Upper lobe of left lung (tissue), 6 donors: ENCODE measurements around the gene MS4A6E. TPM values are rescaled to one million over a fixed set of nuclear protein-coding genes. Genes with fewer than 3 reads are reported as not detected.

Experiments used
- ATAC-seq, 2 donors: fragments of 200-7000 bp; cut with Tn5 transposase; one replicate each; pipeline ENCODE4 v1.9.1; 2022; ENCODE audit warnings: mild to moderate bottlenecking in 2 of 2, moderate library complexity in 2 of 2; ENCODE audit not compliant: low FRiP score in 2 of 2
- DNase-seq, 2 donors: peaks; one replicate each; pipeline ENCODE4 v3.0.0-alpha.2; 2019 to 2020
- H3K27ac ChIP-seq, 4 donors: fragments of 200-600 bp; sonication (generic); one replicate each; pipeline ENCODE4 v1.5.1; 2016 to 2019
- H3K27me3 ChIP-seq, 4 donors: fragments of 200-600 bp; sonication (generic); one replicate each; pipeline ENCODE4 v1.5.1; 2017 to 2019
- H3K36me3 ChIP-seq, 4 donors: fragments of 200-600 bp; sonication (generic); one replicate each; pipeline ENCODE4 v1.5.1; 2016 to 2019
- H3K4me1 ChIP-seq, 4 donors: fragments of 200-600 bp; sonication (generic); one replicate each; pipeline ENCODE4 v1.5.1; 2018 to 2019
- H3K4me3 ChIP-seq, 4 donors: fragments of 200-600 bp; sonication (generic); one replicate each; pipeline ENCODE4 v1.5.1; 2017 to 2019; ENCODE audit warnings: mild to moderate bottlenecking in 2 of 4, moderate library complexity in 1 of 4
- H3K9me3 ChIP-seq, 4 donors: fragments of 200-600 bp; sonication (generic); one replicate each; pipeline ENCODE4 v1.5.1; 2018 to 2019
- EP300 ChIP-seq, 4 donors: sonication (generic); formaldehyde crosslinking; IDR thresholded peaks; one replicate each; pipeline ENCODE4 v1.5.1; 2017; ENCODE audit warnings: antibody characterized with exemption in 4 of 4, control low read depth in 2 of 4
- POLR2A ChIP-seq, 4 donors: fragments of 450-650 bp; IDR thresholded peaks; one replicate each; pipeline ENCODE4 v1.5.1; 2016 to 2017; ENCODE audit warnings: antibody characterized with exemption in 4 of 4, mild to moderate bottlenecking in 2 of 4
- POLR2AphosphoS5 ChIP-seq, 2 donors: sonication (generic); formaldehyde crosslinking; IDR thresholded peaks; one replicate each; pipeline ENCODE4 v1.5.1; 2017; ENCODE audit warnings: antibody characterized with exemption in 2 of 2
- WGBS, 2 donors: methylation state at CpG; one replicate each; pipeline ENCODE4 v1.1.5; 2017 to 2018; 5-methylcytosine and 5-hydroxymethylcytosine counted together
- total RNA-seq, 6 donors: library from RNA; depleted of rRNA in 4 of 6; stranded (reverse); fragments of >200 nt in 4 of 6; gene quantifications; one replicate each; pipeline versions ENCODE4 v1.1.0 to v1.2.1, GENCODE V29; 2016 to 2021
- TF ChIP-seq, protein P1 (sequence below), 6 experiments: fragments of 450-650 bp in 4 of 6; fragments of 200-600 bp in 2 of 6; sonication (generic) in 2 of 6; IDR thresholded peaks; one replicate each; pipeline ENCODE4 v1.5.1; 2016 to 2019; ENCODE audit warnings: antibody characterized with exemption in 6 of 6
- donor health status: DM: no; HTN: no; CAD: no; lungs with moderate emphysema.
- donor health status: DM: no; HTN: yes; CAD: no; lungs with severe emphysema.

The MS4A6E gene
- total RNA-seq, 6 donors from 2014 or later: 9.4 TPM; not detected in 5

DNA sequence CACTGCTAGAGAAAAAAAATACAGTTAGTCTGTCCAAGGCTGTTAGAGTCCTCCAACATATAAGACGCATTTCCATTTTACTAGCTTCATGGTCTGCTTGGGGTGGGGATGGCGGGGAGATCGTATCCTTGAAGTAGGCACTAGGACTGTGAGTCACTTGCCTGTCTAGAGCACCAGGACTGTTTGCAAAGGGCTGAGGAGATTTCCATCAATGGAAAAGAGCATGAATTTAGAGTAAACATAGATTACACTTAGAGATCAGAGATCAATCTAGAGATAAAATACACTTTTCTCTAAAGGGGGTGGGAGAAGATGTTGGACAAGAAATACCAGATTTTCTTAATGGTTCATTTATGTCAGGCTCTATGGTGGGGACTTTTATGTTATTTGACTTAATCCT, 49.5 kb downstream of the MS4A6E start:
- ATAC-seq (no peak), DNase-seq (no peak)
- Histone ChIP-seq H3K4me1 (peaks cover 0 to 8% (median 0%) of the 10 kb centered on the region in 4 donors), H3K36me3 (no peaks in the 10 kb centered on the region), H3K4me3 (no peak overlapping the region), H3K27me3 (no peaks in the 10 kb centered on the region), H3K27ac (peak overlapping the region in 2 of 4 donors; percentile 74 to 75), H3K9me3 (no peaks in the 10 kb centered on the region)
- TF ChIP-seq, protein P1, sequence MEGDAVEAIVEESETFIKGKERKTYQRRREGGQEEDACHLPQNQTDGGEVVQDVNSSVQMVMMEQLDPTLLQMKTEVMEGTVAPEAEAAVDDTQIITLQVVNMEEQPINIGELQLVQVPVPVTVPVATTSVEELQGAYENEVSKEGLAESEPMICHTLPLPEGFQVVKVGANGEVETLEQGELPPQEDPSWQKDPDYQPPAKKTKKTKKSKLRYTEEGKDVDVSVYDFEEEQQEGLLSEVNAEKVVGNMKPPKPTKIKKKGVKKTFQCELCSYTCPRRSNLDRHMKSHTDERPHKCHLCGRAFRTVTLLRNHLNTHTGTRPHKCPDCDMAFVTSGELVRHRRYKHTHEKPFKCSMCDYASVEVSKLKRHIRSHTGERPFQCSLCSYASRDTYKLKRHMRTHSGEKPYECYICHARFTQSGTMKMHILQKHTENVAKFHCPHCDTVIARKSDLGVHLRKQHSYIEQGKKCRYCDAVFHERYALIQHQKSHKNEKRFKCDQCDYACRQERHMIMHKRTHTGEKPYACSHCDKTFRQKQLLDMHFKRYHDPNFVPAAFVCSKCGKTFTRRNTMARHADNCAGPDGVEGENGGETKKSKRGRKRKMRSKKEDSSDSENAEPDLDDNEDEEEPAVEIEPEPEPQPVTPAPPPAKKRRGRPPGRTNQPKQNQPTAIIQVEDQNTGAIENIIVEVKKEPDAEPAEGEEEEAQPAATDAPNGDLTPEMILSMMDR (IDR thresholded peaks at IDR 0.05): no peak
- TF ChIP-seq EP300 (IDR thresholded peaks at IDR 0.05): no peak
- TF ChIP-seq POLR2A (IDR thresholded peaks at IDR 0.05): no peak
- no peak for TF ChIP-seq POLR2AphosphoS5 (IDR thresholded peaks at IDR 0.05)
- WGBS, 2 donors: 58 to 74% methylated on average over 3 of the region's 3 CpGs

DNA sequence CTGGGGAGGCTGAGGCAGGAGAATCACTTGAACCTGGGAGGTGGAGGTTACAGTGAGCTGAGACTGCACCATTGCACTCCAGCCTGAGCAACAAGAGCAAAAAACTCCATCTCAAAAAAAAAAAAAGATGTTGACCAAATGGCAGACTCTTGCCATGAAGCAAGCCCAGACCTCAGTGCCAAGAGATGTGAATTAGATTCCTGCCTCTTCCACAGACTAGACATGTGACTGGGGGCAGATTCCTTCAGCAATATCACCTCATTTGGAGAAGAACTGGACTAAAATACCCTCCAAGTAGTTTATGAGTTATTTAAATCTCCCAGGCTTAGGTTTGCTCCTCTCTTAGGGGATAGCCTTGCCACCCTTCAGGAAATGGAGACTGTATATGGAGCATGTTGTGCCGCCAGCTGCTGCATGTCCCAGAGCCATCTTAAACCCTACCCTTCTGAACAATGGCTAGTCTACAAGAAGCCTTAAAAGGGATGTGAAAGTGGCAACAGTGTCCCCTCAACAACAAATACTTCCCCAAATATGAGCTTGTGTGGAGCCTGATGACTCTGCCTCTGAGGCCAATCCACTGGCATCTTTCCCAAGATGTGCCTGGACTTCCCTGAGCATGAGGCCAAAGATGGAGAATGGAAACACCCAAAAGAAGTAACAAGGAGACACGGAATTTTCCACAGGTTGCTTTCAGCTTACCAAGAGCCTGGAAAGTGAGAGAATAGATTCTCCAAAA, 50.5 kb downstream of the MS4A6E start:
- no peaks in the 10 kb centered on the region for H3K36me3 ChIP-seq
- ATAC-seq: peak; percentile 60 to 78
- no peaks in the 10 kb centered on the region for H3K9me3 ChIP-seq
- WGBS, 2 donors: 62 to 78% methylated on average over 2 of the region's 2 CpGs
- DNase-seq: peak in 1 of 2 donors; percentile 79
- H3K4me1 ChIP-seq: peaks cover 0 to 7% (median 0%) of the 10 kb centered on the region in 4 donors
- H3K4me3 ChIP-seq: no peak overlapping the region
- peak overlapping the region; percentile 71 to 75 (median 73) for H3K27ac ChIP-seq
- H3K27me3 ChIP-seq: no peaks in the 10 kb centered on the region
- peak in 1 of 4 donors; percentile 67 for TF ChIP-seq POLR2A (IDR thresholded peaks at IDR 0.05)
- TF ChIP-seq POLR2AphosphoS5 (IDR thresholded peaks at IDR 0.05): peak; percentile 57 to 59
- TF ChIP-seq, protein P1 (IDR thresholded peaks at IDR 0.05): no peak
- peak in 3 of 4 donors; percentile 12 to 87 (median 31) for TF ChIP-seq EP300 (IDR thresholded peaks at IDR 0.05)

DNA sequence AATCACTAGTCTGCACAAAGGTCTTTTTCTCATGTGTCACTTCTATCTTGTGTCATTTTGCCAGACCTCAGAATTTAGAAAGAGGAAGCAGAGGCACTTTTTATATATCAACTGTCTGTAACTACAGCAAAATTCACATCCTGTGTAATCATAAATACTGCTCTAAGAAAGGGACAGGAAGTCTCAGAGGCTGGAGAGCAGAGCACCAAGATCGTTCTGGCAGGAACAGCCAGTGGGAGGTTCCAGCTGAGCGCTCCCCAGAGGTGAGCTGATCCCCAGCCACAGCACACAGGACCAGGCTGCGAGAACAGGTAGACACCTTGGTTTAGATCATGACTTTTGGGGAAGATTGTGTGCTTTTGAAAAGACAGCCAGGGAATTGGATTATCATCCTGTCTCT, 51.3 kb downstream of the MS4A6E start, which contains the start of gene MS4A7:
TSS of gene MS4A7 (plus strand) at position 179 of the 400 bp plus-strand sequence. CDS start 4,610 bp downstream, outside the sequence.
- Histone ChIP-seq H3K27me3 (no peaks in the 10 kb centered on the region), H3K4me3 (peak within 1 kb of the TSS in 3 of 4 donors; percentile 21 to 34 (median 25)), H3K36me3 (no peaks in the 10 kb centered on the region), H3K27ac (peak within 1 kb of the TSS; percentile 71 to 75 (median 73)), H3K9me3 (no peaks in the 10 kb centered on the region), H3K4me1 (peaks cover 0 to 7% (median 0%) of the 10 kb centered on the region in 4 donors)
- ATAC-seq: peak; percentile 67 to 86
- peak; percentile 73 to 76 for TF ChIP-seq POLR2AphosphoS5 (IDR thresholded peaks at IDR 0.05)
- peak in 1 of 4 donors; percentile 41 for TF ChIP-seq EP300 (IDR thresholded peaks at IDR 0.05)
- TF ChIP-seq, protein P1 (IDR thresholded peaks at IDR 0.05): no peak
- TF ChIP-seq POLR2A (IDR thresholded peaks at IDR 0.05): peak in 3 of 4 donors; percentile 37 to 92 (median 43)
- peak in 1 of 2 donors; percentile 49 for DNase-seq
- 33% methylated on average over 3 of the region's 3 CpGs for WGBS, 2 donors

DNA sequence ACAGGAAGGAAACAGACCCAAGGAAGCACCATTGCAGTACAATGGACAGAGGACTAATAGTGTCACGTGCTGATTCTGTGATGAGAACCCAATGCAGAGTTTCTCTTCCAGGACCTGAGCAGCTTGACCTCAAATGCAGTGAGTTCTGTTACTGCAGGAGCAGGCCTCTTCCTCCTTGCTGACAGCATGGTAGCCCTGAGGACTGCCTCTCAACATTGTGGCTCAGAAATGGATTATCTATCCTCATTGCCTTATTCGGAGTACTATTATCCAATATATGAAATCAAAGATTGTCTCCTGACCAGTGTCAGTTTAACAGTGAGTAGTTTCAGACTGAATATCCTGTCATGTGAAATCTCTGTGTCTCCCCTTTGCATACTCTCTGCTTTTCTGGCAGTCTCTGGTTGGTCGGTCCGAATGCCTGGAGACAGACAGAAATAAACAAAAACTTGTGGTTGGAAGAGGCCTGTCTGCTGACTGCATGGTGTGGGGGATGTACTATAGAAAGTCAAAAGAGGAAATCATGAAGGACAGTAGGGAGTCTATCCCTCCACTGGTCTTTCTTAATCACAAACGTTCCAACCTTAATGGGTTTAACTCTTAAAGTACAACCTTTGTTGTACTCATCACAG, 62.3 kb downstream of the MS4A6E start:
- DNase-seq: peak in 1 of 2 donors; percentile 40
- 38 to 49% methylated on average over 5 of the region's 5 CpGs for WGBS, 2 donors
- H3K4me3 ChIP-seq: no peak overlapping the region
- no peaks in the 10 kb centered on the region for H3K27me3 ChIP-seq
- peak; percentile 74 to 84 for ATAC-seq
- no peaks in the 10 kb centered on the region for H3K4me1 ChIP-seq
- H3K27ac ChIP-seq: peak overlapping the region in 1 of 4 donors; percentile 52
- H3K9me3 ChIP-seq: no peaks in the 10 kb centered on the region
- TF ChIP-seq EP300 (IDR thresholded peaks at IDR 0.05) (no peak), POLR2A (IDR thresholded peaks at IDR 0.05) (peak in 1 of 4 donors; percentile 57)
- H3K36me3 ChIP-seq: no peaks in the 10 kb centered on the region

DNA sequence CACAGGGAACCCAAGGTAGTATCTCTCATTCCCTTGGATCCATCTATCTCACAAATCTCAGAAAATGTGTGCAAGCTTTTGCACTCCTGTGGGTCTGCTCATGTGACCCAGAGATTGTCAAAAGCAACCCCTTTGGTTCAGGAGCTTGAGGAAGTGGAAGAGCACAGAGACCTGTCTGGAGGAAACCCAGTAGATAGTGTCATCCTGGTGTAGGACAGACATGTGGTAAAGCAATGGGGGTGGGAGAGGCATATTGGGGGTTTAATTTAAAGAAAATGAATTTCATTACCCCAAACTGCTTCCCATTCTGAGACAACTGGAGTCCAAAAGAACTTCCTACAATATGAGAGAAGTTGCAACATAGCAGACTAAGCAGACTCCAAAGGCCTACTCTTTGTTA, 63.4 kb downstream of the MS4A6E start:
- TF ChIP-seq EP300 (IDR thresholded peaks at IDR 0.05) (no peak), POLR2A (IDR thresholded peaks at IDR 0.05) (no peak), POLR2AphosphoS5 (IDR thresholded peaks at IDR 0.05) (no peak)
- TF ChIP-seq, protein P1 (IDR thresholded peaks at IDR 0.05): no peak

More for the DNA sequence above, 63.4 kb downstream of the MS4A6E start:
- Histone ChIP-seq H3K4me3 (no peak overlapping the region), H3K4me1 (no peaks in the 10 kb centered on the region), H3K9me3 (no peaks in the 10 kb centered on the region), H3K27me3 (no peaks in the 10 kb centered on the region), H3K27ac (peak overlapping the region in 1 of 4 donors; percentile 21), H3K36me3 (no peaks in the 10 kb centered on the region)
- DNase-seq (no peak), ATAC-seq (peak in 1 of 2 donors; percentile 11)
